ENCODE data around the gene DIO3. TPM values are rescaled to one million over a fixed set of nuclear protein-coding genes. Genes with fewer than 3 reads are reported as not detected.

The DIO3 gene
- total RNA-seq, 1 donor, result under 0.01 TPM

DNA sequence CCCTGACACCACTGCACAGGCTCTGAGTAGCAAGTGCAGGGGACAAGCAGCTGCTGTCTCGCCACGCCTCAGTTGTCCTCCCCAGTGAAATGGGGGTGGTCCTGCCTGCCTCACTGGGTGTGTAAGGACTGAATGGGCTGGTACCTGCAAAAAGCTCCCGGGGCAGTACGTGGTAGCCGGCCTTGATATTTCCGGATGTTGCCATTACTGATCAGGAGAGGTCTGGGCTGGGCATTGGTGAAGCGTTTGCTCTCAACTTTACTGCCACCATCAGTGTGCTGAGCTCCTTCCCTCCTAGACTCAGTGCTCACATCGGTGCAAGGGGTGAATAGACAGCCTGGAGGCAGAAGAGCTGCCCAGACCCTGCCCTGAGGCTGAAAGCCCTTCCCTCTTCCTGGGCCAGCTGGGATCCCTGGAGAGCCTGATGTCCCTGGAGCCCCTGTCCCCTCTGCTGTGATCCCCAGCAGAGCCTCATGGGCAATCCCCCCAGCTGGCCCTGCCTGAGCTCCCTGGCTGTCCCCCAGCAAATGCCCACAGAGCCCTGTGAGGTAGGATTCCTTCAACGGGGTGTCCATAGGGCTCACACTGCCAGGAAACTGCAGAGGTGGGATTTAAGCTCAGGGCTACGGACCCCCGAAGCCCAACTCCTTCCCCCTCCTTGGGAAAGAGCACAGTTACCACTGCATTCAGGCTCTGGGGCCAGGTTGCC is 18.2 kb downstream of the DIO3 start:
- DNase-seq (ENCODE audit: low read depth in 2 of 3, low spot score in 2 of 3), result no peak

DNA sequence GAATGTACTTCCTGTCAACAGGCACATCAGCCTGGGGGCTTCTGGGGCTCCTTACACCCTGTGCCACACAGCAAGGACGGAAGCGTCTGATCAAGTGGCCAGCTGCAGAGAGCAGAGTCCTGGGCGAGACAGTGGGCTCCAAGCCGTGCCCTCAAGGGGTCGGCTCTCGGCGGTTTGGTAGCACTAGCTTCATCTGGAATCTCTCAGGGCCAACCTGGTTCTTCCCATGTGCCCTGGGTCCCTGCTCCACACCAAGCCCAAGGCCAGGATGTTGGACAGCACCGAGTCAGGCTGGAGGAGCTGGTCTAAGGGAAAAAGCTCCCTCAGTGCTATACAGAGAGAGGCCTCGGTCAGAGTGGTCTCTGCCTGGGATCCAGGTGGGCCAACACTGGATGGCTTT is 20.5 kb downstream of the DIO3 start:
- no peak for DNase-seq (ENCODE audit: low read depth in 2 of 3, low spot score in 2 of 3)

DNA sequence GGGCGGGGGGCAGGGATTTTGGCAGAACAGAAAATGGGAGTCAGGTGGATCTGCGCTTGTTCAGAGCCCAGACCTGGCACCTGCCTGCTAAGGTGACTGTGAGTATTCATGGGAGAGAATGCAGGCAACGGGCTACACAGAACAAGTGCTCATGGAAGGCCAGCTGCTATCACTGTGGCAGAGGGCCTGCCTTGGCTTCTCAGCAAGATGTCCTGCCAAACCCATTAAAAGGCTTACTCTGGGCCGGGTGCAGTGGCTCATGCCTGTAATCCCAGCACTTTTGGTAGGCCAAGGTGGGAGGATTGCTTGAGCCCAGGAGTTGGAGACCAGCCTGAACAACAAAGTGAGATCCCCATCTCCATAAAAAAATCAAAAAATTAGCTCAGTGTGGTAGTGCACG is 21.0 kb downstream of the DIO3 start:
- DNase-seq (ENCODE audit: low read depth in 2 of 3, low spot score in 2 of 3), result no peak

DNA sequence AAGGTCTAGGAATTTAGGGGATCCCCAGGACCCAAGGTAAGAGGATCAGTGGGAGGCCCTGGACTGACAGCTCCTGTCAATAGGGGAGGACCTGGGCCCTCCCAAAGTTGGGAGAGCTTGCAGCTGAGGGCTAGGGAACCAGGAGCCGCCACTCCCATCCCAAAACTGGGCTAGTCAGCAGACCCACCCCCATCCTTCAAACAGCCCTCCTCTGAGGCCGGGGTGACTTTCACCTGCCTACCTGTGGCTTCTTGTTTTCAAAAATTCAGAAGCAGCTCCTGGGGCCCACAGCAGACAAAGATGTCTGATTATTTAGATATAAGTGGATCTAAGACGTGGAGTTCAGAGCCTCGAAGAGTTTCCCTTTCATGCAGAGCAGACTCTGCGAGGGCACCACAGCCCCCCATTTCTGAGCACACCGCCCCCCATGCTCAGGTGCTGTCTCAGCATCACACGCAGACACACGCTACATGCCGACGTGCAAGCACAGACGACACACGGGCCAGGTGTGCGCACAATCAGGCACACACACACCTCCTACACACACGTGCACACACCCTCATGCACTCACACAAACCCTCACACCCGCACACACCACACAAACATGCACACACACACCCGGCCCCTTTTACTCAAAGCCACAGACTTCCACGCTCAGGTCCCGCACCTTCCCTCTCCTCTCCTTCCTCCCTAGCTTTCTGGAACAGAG is 21.9 kb downstream of the DIO3 start:
- no peak for DNase-seq (ENCODE audit: low read depth in 2 of 3, low spot score in 2 of 3)

DNA sequence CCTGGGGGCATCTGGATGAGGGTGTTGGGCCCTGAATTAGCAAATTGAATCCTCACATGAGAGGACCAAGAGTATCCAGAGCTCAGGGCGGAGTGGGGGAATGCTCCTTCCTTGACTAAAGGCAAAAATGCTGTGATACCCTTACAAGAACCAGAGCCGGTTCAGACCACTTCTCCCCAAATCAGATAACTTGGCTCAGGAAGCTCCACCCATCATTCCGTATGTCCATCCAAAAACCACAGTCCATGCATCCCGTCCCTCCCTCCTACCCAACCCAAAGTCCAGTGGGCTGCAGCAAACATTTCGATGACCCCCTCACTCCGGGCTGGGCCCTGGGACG is 22.4 kb downstream of the DIO3 start:
- no peak for DNase-seq (ENCODE audit: low read depth in 2 of 3, low spot score in 2 of 3)

DNA sequence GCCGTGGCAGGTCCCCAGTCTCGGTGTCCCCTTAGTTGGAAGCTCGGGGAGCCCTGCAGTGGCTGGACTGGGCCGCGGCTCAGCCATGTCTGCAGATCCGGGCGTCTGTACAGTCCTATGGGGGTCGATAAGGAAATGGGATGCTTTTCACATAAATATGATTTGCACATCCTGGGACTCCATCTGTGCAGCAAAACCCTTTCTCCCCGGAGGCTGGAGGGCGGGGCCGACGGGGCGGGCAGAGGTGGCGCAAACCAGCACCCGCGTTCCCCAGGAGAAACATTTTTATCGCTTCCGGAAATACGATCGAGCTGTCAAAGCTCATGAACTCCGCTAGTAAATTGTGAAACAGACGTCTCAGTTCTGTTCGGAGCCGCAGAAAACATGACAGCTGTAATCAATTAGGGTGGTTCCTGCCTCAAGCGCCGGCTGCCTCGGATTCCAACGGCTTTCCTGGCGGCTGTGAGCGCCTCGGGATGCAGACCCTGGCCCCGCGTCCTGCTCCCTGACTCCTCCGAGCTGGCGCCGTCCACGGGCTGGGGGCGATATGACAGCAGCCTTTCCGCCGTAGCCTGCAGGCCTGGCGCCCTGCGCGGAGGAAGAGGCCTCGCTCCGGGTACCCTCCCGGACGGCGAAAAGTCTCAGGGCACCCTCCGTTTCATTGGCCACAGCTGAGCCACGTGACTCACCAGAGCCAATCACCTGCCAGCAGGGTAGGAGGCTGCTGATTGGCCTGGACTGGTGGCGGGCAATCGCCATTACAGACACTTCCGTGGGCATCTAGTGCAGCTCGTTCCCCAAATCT is 23.0 kb downstream of the DIO3 start:
- DNase-seq (ENCODE audit: low read depth in 2 of 3, low spot score in 2 of 3), result no peak

DNA sequence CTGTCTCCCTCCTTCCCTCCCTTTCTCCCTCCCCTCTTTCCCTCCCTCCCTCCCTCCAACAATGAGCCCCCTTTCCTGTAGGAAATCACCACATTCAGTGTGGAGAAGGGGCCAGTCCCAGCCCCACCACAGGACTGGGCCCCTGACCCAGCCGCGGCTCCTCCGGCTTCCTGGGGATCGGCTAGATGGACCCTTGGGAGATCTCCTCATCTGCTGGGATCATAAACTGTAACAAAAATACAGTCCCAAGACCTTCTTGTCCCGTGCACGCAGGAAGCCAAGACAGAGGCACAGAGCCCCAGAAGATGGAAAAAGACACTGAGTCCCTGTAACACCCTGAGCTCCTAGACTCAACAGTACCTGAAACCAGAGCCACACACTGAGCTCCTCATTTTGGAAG is 23.9 kb downstream of the DIO3 start:
- DNase-seq (ENCODE audit: low read depth in 2 of 3, low spot score in 2 of 3), result no peak

DNA sequence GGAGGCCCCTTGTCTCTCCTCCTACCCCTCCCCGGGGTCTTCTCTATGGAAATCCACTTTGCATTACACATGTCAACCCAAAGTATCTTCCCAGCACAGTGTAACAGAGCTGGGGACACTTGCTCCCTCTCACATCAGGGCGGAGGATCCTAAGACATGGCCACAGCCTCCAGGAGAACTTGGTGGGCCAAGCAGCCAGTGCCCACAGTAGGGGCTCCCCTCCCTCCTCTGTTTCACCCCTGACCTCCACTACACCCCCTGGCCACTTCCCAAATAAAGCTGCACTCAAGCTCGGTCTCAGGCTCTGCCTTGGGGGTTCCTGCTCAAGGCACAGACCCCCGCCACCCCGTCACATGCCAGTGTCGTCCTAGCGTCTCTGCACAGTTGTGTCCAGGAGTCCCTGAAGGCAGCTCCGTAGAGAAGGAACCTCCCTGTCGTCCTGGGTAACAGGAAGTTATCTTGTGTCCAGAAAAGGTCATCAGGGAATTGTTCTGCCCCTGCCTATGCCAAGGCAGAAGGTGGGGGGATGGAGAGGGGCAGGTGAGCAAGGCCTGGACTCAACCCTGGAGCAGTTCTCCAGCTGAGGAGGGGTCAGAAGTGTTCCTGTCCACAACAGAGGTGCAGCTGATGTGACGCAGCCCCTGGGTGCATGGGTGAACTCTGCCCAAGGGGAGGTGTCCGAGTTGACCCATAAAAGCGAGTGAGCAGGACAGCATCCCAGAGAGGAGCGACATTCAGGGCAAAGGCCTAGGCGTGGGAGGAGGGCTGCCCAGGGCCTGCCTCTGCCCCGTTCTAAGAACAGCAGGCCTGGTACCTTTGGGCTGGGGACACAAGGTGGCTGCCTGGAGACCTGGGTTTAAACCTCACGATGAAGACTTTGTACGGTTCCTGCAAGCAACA is 25.5 kb downstream of the DIO3 start:
- no peak for DNase-seq (ENCODE audit: low read depth in 2 of 3, low spot score in 2 of 3)

DNA sequence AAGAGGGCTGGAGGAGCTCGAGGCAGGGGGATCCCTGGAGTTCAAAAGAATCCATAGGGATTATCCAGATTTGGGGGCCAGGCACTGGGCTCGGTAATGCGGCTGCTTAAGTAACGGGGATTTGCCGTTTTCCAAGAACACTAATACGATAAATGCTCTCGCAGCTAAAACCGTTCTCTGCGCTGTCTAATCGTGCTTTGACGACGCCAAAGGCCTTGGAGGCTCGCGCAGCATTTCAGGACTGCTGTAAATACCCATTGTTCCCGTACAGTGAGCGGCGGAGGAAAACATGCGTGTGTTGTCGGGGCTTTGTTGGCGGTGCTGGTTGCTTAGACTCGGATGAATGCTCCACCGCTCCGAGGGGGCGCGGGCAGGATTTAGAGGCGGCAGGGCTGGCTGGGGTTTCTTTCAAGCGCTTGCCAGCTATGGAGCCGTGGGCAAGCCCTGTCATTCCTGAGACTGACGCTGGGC is 26.2 kb downstream of the DIO3 start:
- DNase-seq (ENCODE audit: low read depth in 2 of 3, low spot score in 2 of 3), result no peak

DNA sequence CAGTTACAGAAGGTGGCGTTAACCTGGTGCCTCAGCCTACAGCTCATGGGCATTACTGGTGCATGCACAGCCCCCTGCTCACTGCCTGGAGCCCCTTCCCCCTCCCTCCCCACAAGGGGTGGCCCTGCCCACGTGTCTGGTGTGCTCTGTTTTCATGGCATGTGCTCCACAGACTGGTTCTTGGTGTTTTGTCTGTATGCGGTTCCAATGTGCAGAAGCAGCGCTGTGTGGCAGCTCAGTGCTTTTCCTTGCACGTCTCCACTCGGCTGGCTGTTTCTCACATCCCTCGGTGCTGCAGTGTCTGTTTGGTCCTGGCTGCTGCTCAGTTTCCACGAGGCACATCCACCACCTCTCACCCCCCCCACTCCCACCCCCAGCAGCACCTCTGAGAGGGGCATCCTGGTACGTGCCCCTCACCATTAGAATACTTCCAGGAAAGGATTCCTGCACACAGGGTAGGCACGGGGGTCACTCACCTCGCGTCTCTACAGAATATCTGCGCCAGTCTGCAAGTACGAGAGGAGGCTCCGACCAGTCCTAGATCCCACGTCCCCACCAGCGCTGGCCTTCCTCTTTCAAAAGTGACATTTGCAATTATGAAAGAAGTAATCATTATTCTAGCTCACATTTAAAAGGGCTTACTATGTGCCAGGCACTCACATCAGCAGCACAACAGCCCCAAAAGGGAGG is 27.1 kb downstream of the DIO3 start:
- DNase-seq (ENCODE audit: low read depth in 2 of 3, low spot score in 2 of 3), result no peak

DNA sequence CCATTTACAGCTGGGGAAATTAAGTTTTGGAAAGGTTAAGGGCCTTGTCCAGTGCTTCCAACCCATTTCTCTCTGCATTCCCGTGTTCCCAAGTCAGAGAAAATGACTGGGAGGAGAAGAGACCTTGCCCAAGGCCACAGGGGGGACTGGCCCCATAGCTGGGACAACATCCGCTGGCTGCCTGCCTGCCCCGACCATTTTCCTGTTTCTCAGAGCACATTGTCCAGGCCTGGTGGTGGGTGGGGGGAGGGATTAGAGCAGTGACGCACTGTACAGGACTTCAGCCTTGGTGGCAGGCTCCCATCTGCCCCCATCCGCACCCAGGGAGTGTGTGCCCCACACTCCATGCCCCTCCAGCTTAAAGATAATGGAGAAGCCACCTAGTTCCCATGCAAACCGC is 27.7 kb downstream of the DIO3 start:
- no peak for DNase-seq (ENCODE audit: low read depth in 2 of 3, low spot score in 2 of 3)

DNA sequence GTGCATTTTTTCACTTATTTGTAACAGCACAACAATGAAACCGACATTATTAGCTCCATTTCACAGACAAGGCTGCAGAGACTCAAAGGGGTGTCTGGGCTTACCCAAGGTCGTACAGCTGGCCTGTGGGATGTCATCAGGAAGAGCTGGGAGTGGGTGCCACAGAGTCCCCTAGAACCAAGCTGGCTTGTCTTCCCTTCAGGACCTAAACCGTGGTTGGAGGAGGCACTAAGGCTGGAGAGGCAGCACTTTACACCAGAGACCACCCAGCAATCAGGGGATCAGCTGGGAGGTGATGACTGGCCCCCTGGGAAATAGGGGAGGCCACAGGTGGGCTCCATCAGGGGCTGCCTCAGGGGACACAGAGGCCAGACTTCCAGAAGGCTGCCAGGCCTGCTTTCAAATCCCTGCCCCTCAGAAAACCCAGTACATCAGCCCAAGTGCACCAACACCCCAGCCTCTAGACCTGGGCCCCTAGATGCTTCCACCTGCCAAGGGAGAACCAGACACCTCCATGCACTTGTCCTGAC is 28.3 kb downstream of the DIO3 start:
- DNase-seq (ENCODE audit: low read depth in 2 of 3, low spot score in 2 of 3), result no peak

DNA sequence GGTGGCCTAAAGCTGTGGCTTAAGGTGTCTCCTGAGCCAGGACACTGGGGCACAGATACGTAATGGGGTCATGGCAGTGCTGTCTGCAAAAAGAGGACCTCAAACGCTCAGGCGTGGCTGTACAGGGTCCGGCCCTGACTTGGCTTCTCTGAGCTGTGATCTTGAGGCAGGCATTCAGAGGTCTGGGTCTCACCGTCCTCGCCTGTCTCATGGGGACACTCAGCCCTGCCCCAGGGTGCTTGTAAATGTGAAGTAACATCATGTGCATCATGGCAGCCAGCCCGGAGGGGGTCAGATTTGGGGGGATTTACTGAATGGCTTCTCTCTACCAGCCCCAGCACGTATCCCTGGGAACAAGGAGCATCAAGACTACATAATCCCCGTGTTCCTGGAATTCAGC is 28.8 kb downstream of the DIO3 start:
- no peak for DNase-seq (ENCODE audit: low read depth in 2 of 3, low spot score in 2 of 3)

DNA sequence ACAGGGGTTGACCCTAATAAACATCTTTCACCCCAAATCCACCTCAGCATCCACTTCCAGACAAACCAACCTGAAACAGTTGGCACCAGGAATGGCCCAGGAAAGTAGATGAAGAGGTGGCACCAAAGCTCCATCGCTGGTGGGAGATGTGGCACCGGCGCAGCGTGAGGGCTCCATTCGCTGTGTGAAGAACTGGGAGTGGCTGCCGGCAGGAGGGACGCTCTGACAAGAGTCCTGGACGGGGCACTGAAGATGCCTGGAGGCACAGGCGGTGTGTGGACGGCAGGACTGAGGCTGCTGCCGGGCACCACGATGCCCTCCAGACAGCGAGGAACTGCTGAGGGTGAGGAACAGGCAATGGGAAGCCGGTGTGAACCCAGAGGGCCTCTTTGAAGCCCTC is 29.3 kb downstream of the DIO3 start:
- DNase-seq (ENCODE audit: low read depth in 2 of 3, low spot score in 2 of 3), result no peak

DNA sequence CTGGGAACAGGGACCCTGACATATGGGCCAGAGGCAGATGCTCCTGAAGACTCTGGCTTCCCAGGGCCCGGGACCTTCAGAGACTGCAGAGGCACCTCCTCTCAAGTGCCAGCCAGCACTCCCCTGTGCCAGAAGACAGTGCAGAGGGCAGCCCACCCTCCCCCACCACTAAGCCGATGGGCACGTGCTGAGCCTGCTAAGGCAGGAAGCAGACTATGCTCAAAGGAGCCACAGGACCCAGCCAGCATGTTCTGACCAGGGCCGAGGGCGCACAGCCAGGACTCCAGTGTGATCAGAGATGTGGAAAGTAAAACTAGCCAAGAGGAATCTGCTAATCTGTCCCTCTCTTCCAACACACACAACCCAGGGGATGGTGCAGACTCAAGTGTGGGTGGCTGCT is 29.8 kb downstream of the DIO3 start:
- DNase-seq (ENCODE audit: low read depth in 2 of 3, low spot score in 2 of 3), result no peak

DNA sequence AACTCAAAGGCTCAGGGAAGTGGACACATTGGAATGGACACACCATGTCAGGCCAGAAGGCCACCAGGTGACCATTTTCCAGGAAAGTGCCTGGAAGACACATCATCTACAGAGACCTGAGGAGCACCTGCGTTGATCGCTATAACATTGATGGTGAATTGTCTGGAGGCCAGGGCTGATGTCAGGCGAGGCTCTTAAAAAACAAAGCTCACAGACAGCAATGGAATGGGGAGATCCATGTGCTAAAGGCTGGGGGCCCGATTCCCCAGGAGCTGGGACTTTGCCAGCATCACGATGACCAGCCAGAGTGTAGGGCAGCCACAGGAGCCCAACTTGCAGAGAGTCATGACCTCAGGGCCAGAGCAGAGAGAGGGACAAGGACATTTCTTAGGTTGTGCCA is 30.3 kb downstream of the DIO3 start:
- DNase-seq (ENCODE audit: low read depth in 2 of 3, low spot score in 2 of 3), result no peak

DNA sequence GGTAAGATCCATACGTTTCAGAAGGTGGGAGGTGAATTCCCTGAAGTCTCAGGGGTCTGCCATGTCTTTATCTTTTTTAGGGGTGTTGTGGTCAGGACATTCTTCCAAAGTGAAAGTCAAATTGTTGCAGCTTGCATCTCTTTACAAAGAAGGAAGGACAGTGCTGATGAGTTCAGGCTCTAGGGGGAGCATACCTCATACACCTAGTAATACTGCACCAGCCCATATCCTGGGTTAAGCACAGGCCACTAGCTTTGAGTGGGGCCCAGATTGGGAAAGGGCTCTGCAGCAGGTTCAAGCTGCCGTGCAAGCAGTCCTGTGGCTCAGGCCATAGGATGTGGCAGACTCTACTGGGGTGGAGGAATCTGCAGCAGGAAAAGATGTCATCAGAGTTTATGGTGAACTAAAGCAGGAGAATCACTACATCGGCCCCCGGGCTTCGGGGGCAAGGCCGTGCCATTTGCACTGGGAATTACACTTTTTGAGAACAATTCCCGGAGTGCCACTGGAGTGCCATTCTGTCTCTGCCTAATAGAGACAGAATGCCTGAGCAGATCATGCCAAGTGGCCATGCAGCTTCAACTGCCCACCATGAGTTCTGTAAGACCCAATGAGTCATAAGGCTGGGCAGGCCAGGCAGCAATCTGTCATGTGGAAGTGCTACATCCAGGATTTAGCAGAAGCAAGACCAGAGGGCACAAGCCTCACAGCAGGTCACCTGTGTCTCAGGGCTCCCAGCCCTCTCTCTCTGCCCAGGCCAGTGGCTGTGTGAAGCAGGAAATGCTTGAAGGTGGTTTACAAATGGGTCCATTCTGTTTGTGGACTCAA is 32.3 kb downstream of the DIO3 start:
- DNase-seq (ENCODE audit: low read depth in 2 of 3, low spot score in 2 of 3), result no peak

DNA sequence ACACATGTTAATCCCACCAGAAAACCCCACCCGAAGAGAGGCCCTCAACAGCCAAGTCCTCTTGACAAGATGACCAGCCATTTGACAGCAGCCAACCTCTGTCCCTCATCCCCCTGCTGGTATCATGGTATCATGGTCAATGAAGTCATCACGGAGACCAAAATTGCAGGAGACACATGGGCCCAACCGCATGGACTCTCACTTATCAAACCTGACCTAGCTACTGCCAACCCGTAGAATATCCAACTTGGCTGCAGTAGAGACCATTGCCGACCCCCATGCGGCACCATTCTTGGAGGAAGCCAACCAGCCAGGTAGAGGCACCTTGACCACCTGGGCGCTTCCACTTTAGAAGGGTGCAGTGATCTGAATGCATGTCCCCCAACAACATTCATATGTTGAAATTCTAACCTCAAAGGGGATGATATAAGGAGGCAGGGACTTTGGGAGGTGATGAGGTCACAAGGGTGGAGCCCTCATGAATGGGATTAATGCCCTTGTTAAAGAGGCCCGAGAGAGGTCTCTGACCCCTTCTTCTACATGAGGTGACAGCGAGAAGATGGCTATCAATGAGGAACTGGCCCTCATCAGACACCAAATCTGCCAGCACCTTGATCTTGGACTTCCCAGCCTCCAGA is 33.3 kb downstream of the DIO3 start:
- no peak for DNase-seq (ENCODE audit: low read depth in 2 of 3, low spot score in 2 of 3)

DNA sequence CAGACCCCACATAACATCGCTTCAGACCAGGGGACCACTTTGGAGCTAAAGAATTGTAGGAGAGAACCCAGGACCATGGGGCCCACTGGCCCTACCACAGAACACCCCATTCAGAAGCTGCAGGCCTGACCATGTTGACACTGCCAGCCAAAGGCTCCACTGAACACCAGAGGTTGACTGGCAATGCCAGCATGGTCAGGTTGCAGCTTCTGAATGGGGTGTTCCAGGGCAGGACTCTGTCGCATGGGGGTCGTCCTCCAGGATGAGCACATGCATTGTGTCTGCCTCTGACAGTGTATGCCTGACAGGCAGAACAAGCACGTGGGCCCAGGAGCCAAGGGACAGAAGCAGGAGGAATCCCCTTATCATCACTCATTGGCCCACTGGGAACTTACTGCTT is 34.1 kb downstream of the DIO3 start:
- DNase-seq (ENCODE audit: low read depth in 2 of 3, low spot score in 2 of 3), result no peak
